Parathyroid adenoma (tissue), 2 donors: ENCODE measurements around the gene PROSER2.

Experiments used
- H2AFZ ChIP-seq: fragments of 300-600 bp; sonication (generic); one replicate; pipeline ENCODE4 v1.7.0; 2017; ENCODE audit warnings: antibody characterized with exemption, mild to moderate bottlenecking
- H3K27ac ChIP-seq: fragments of 300-600 bp; sonication (generic); one replicate; pipeline ENCODE4 v1.7.0; 2017
- H3K27me3 ChIP-seq: fragments of 300-600 bp; sonication (generic); one replicate; pipeline ENCODE4 v1.7.0; 2017; ENCODE audit warnings: low read length; ENCODE audit not compliant: control insufficient read depth, insufficient read depth
- H3K36me3 ChIP-seq: fragments of 300-600 bp; sonication (generic); one replicate; pipeline ENCODE4 v1.7.0; 2017; ENCODE audit warnings: low read length; ENCODE audit not compliant: control insufficient read depth, insufficient read depth
- H3K4me1 ChIP-seq: fragments of 300-600 bp; sonication (generic); one replicate; pipeline ENCODE4 v1.7.0; 2017; ENCODE audit warnings: control low read depth
- H3K4me2 ChIP-seq: fragments of 300-600 bp; sonication (generic); one replicate; pipeline ENCODE4 v1.7.0; 2017; ENCODE audit warnings: low read length
- H3K4me3 ChIP-seq: fragments of 300-600 bp; sonication (generic); one replicate; pipeline ENCODE4 v1.7.0; 2017; ENCODE audit warnings: low read depth, low read length
- H3K79me2 ChIP-seq: fragments of 300-600 bp; sonication (generic); one replicate; pipeline ENCODE4 v1.7.0; 2017; ENCODE audit warnings: control low read depth
- H3K9ac ChIP-seq: fragments of 300-600 bp; sonication (generic); one replicate; pipeline ENCODE4 v1.7.0; 2017; ENCODE audit warnings: mild to moderate bottlenecking
- H3K9me3 ChIP-seq: fragments of 300-600 bp; sonication (generic); one replicate; pipeline ENCODE4 v1.7.0; 2017; ENCODE audit warnings: low read length; ENCODE audit not compliant: control insufficient read depth
- CTCF ChIP-seq: fragments of 300-600 bp; sonication (generic); IDR thresholded peaks from one replicate; pipeline ENCODE4 v1.7.0; 2017; ENCODE audit warnings: antibody characterized with exemption, mild to moderate bottlenecking
- donor health status: primary hyperparathyroidism.

Gene PROSER2

GRCh38 chr10:11830836-11831519 lies 7.8 kb downstream of the PROSER2 start:
- H3K27ac ChIP-seq, result no peak overlapping the region
- H3K27me3 ChIP-seq, result no peaks in the 10 kb centered on the region
- no peak overlapping the region for H3K4me2 ChIP-seq
- no peak overlapping the region for H3K4me3 ChIP-seq
- no peak overlapping the region for H2AFZ ChIP-seq
- no peaks in the 10 kb centered on the region for H3K9me3 ChIP-seq
- no peaks in the 10 kb centered on the region for H3K4me1 ChIP-seq
- no peaks in the 10 kb centered on the region for H3K36me3 ChIP-seq
- H3K9ac ChIP-seq, result no peak overlapping the region
- no peak for TF ChIP-seq CTCF
- H3K79me2 ChIP-seq, result no peaks in the 10 kb centered on the region

DNA sequence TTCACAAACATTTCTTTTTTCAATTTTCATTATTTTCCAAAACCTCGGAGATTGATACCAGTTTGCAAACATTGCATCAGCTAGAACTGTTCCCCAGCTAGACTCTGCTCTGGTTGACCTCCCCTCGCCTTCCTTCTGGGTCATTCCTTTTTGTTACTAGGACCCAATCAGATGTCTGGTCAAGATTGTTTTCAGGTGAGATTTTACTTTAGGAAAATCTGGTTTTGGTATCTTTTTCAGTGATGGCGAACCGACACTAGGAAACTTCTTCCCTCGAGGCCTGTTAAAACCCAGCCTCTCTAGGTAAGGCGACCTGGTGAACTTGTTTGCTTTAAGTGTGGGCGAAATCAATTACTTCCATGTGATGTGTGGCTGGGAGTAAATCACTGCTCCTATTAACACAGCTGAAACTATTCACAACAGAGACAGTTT lies 8.4 kb downstream of the PROSER2 start:
- Histone ChIP-seq H3K9ac (no peak overlapping the region), H3K4me1 (no peaks in the 10 kb centered on the region)

DNA sequence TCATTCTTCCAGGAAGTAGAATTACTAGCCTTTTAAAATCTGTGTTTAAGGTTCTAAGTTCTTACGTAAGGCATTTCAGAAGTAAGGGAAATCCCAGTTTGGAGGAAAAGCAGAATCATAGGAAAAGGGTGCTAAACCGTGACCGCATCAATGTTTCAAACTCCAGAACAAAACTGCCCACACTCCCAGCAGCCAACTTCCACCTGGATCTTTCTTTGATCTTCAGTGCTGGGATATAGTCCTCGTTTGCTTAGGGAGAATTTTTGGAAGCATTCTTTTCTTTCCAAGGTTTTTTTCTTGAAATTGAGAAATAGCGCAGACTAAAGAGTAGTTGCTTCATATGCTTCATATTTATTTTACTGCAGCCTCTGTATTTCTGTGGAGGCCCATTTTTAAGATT lies 8.9 kb downstream of the PROSER2 start:
- Histone ChIP-seq H3K79me2 (no peaks in the 10 kb centered on the region), H3K36me3 (no peaks in the 10 kb centered on the region), H3K27ac (no peak overlapping the region), H3K4me1 (no peaks in the 10 kb centered on the region), H3K9me3 (no peaks in the 10 kb centered on the region), H3K4me3 (no peak overlapping the region), H3K4me2 (no peak overlapping the region), H3K9ac (no peak overlapping the region), H2AFZ (no peak overlapping the region), H3K27me3 (no peaks in the 10 kb centered on the region)
- no peak for TF ChIP-seq CTCF

More for the DNA sequence above, 8.4 kb downstream of the PROSER2 start:
- no peaks in the 10 kb centered on the region for H3K27me3 ChIP-seq
- TF ChIP-seq CTCF, result no peak
- H3K79me2 ChIP-seq, result no peaks in the 10 kb centered on the region
- no peak overlapping the region for H2AFZ ChIP-seq
- no peak overlapping the region for H3K27ac ChIP-seq
- no peaks in the 10 kb centered on the region for H3K9me3 ChIP-seq
- H3K4me2 ChIP-seq, result no peak overlapping the region
- H3K4me3 ChIP-seq, result no peak overlapping the region
- H3K36me3 ChIP-seq, result no peaks in the 10 kb centered on the region

- Histone ChIP-seq H3K9ac (no peak overlapping the region), H3K27ac (no peak overlapping the region), H3K4me1 (no peaks in the 10 kb centered on the region), H3K27me3 (no peaks in the 10 kb centered on the region), H3K4me2 (no peak overlapping the region), H3K9me3 (no peaks in the 10 kb centered on the region), H3K36me3 (no peaks in the 10 kb centered on the region), H3K79me2 (no peaks in the 10 kb centered on the region), H2AFZ (no peak overlapping the region), H3K4me3 (no peak overlapping the region)
- TF ChIP-seq CTCF, result no peak
These were observed 11.9 kb downstream of the PROSER2 start for GRCh38 chr10:11835061-11835460.

DNA sequence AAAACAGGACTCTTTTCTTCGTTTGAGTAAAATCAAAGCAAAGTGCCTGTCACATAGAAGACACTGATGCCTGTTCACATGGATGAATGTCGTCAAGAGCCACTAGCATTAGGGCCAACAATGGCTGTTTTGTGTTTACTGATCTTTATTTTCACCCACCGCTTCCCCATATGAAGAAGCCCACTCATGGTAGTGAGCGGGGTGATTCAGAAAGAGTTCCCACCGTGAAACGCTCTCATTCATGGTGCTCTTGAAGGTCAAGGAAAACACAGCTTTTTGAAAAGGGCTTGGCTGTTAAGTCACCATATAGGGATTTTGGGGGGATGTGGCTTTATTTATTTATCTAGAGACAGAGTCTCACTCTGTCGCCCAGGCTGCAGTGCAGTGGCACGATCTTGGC lies 12.5 kb downstream of the PROSER2 start:
- Histone ChIP-seq H3K9ac (no peak overlapping the region), H3K79me2 (no peaks in the 10 kb centered on the region), H3K36me3 (no peaks in the 10 kb centered on the region), H3K9me3 (no peaks in the 10 kb centered on the region), H3K4me3 (no peak overlapping the region), H3K4me2 (no peak overlapping the region), H3K27me3 (no peaks in the 10 kb centered on the region), H3K27ac (no peak overlapping the region), H3K4me1 (no peaks in the 10 kb centered on the region), H2AFZ (no peak overlapping the region)
- no peak for TF ChIP-seq CTCF
